NCI-H524 treated with DMSO at 0.1 percent for 48 hours (cell line): ENCODE data around the gene BSDC1.
"Not testable (repeated sequence)": the region's sequence is repeated elsewhere in the genome, so short reads cannot be mapped to it uniquely, and the experiment has no call there.

Experiments
- DNase-seq: peaks from one replicate; lab custom pipeline; 2025; lab: John Stamatoyannopoulos, UW

Gene BSDC1

GRCh38 chr1:32357614-32358013, 36.6 kb downstream of the BSDC1 start:
- no peak for DNase-seq

GRCh38 chr1:32356478-32356877, 37.8 kb downstream of the BSDC1 start:
- DNase-seq, result no peak

- DNase-seq, result not testable (repeated sequence)
These were observed 38.5 kb downstream of the BSDC1 start for GRCh38 chr1:32355778-32356177.

GRCh38 chr1:32353886-32354570, 40.2 kb downstream of the BSDC1 start:
- no peak for DNase-seq

- DNase-seq, result no peak
These were observed 40.8 kb downstream of the BSDC1 start for GRCh38 chr1:32353431-32353830.

GRCh38 chr1:32352831-32353383, 41.3 kb downstream of the BSDC1 start:
- DNase-seq, result no peak

- no peak for DNase-seq
These were observed 41.9 kb downstream of the BSDC1 start for GRCh38 chr1:32352239-32352745.

- peak; percentile 60 for DNase-seq
These were observed 42.6 kb downstream of the BSDC1 start for GRCh38 chr1:32351399-32352238.

- DNase-seq, result no peak
These were observed 43.3 kb downstream of the BSDC1 start for GRCh38 chr1:32350785-32351398.

- no peak for DNase-seq
These were observed 45.0 kb downstream of the BSDC1 start for GRCh38 chr1:32349211-32349708.

- no peak for DNase-seq
These were observed 47.6 kb downstream of the BSDC1 start for GRCh38 chr1:32346532-32347157.

GRCh38 chr1:32345289-32345827, 48.9 kb downstream of the BSDC1 start:
- DNase-seq, result no peak

- no peak for DNase-seq
These were observed 51.5 kb downstream of the BSDC1 start for GRCh38 chr1:32342704-32343103.

GRCh38 chr1:32341971-32342370, 52.3 kb downstream of the BSDC1 start:
- no peak for DNase-seq

GRCh38 chr1:32341186-32341757, 53.0 kb downstream of the BSDC1 start:
- DNase-seq, result no peak

- DNase-seq, result no peak
These were observed 54.8 kb downstream of the BSDC1 start for GRCh38 chr1:32339363-32339978.

GRCh38 chr1:32338637-32339145, 55.5 kb downstream of the BSDC1 start:
- DNase-seq, result no peak

- DNase-seq, result no peak
These were observed 56.2 kb downstream of the BSDC1 start for GRCh38 chr1:32337855-32338636.

GRCh38 chr1:32336963-32337675, 57.1 kb downstream of the BSDC1 start:
- DNase-seq, result no peak
